ENCODE measurements around the gene WDR19. TPM values are rescaled to one million over a fixed set of nuclear protein-coding genes. Genes with fewer than 3 reads are reported as not detected.

WDR19 gene
- total RNA-seq, 2 experiments from 2014 or later = 14.5 to 16.7 TPM

DNA sequence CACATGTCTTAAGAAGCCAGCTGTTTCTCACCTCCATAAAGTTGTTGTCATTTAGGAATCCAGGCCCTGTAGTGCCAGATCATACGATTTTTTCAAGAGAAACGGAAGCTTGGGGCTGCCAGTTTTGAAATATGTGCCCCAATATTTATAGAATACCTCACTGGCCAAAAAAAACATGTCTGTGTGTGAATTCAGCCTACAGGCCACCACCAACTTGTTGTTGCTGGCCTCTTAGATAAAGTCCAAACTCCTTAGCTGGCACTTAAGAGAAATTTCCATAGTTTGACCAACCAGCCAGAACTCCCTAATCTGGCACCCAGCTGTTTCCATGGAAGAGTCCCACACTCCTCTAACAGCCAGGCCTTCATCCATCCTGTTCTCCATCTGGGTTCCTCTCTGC is 74.1 kb downstream of the WDR19 start:
- no peak overlapping the region for H3K27ac Mint-ChIP-seq
- H3K27me3 ChIP-seq (ENCODE audit: control insufficient read depth in 1 of 2, insufficient read depth in 2 of 2, low read length in 2 of 2) = no peaks in the 10 kb centered on the region
- TF ChIP-seq CTCF (IDR thresholded peaks at IDR 0.05) = no peak
- H3K4me3 Mint-ChIP-seq = no peak overlapping the region
- H3K9me3 ChIP-seq (ENCODE audit: control insufficient read depth in 1 of 2, insufficient read depth in 1 of 2, low read length in 2 of 2) = no peaks in the 10 kb centered on the region
- H3K36me3 ChIP-seq (ENCODE audit: insufficient read depth, low read length) = no peaks in the 10 kb centered on the region
- ATAC-seq (ENCODE audit: poor library complexity) = no peak
- no peak for DNase-seq
- H3K4me3 ChIP-seq (ENCODE audit: low read length) = no peak overlapping the region
- ChIA-PET CTCF (no interaction called here), POLR2A (no interaction called here)
- H3K27ac ChIP-seq (ENCODE audit: low read depth in 1 of 2, low read length in 2 of 2) = no peak overlapping the region
- H3K36me3 Mint-ChIP-seq (ENCODE audit: low read depth) = peaks cover 20% of the 10 kb centered on the region
- H3K9me3 Mint-ChIP-seq = no peaks in the 10 kb centered on the region
- no peaks in the 10 kb centered on the region for H3K27me3 Mint-ChIP-seq
- no peaks in the 10 kb centered on the region for H3K4me1 Mint-ChIP-seq (ENCODE audit: low read depth)
- intact Hi-C loops (cut with DNase I, micrococcal nuclease) = no loop called here
- no peaks in the 10 kb centered on the region for H3K4me1 ChIP-seq (ENCODE audit: insufficient read depth, low read length)

DNA sequence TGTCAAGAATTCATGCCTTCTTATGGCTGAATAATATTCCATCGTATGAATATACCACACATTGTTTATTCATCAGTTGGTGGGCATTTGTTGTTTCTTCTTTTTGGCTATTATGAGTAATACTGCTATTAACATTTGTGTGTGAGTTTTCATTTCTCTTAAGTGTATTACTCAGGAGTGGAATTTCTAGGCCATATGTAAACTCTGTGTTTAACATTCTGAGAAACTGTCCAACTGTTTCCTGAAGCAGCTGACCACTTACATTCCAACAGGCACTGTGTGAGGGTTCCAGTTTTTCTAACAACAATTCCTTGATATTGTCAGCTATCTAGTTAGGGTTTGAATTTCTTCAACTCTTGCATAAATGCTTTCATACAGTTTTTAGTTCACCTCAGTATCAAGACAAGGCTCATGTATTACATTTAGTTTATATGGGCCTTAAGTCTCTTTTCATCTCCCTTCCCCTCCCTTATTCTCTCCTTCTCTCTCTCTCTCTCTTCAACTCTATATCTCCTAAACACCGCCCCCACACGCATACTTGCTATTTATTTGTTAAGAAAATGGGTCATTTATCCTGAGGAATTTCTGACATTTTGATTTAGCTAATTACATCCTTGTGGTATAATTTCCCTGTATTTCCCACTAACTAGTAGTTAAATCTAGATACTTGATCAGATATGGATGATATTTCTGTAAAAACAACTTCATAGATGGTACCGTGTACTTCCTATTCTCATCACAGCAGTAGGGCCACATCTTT is 77.4 kb downstream of the WDR19 start:
- Mint-ChIP-seq H3K4me3 (no peak overlapping the region), H3K9me3 (no peaks in the 10 kb centered on the region), H3K27me3 (no peaks in the 10 kb centered on the region), H3K27ac (no peak overlapping the region), H3K4me1 (ENCODE audit: low read depth) (no peaks in the 10 kb centered on the region), H3K36me3 (ENCODE audit: low read depth) (peaks cover 33% of the 10 kb centered on the region)
- Histone ChIP-seq H3K4me1 (ENCODE audit: insufficient read depth, low read length) (no peaks in the 10 kb centered on the region), H3K27me3 (ENCODE audit: control insufficient read depth in 1 of 2, insufficient read depth in 2 of 2, low read length in 2 of 2) (no peaks in the 10 kb centered on the region), H3K4me3 (ENCODE audit: low read length) (no peak overlapping the region), H3K9me3 (ENCODE audit: control insufficient read depth in 1 of 2, insufficient read depth in 1 of 2, low read length in 2 of 2) (no peaks in the 10 kb centered on the region), H3K27ac (ENCODE audit: low read depth in 1 of 2, low read length in 2 of 2) (no peak overlapping the region), H3K36me3 (ENCODE audit: insufficient read depth, low read length) (no peaks in the 10 kb centered on the region)
- CTCF ChIA-PET = interaction anchor here (0.7 kb wide), 1 partner anchor 161 kb away, joined by 4 read pairs; no protein-coding TSS in a partner anchor
- DNase-seq (no peak), ATAC-seq (ENCODE audit: poor library complexity) (no peak)
- intact Hi-C loops (cut with DNase I, micrococcal nuclease) = no loop called here
- TF ChIP-seq CTCF (IDR thresholded peaks at IDR 0.05) = no peak
- POLR2A ChIA-PET = no interaction called here

- Mint-ChIP-seq H3K4me1 (ENCODE audit: low read depth) (no peaks in the 10 kb centered on the region), H3K9me3 (no peaks in the 10 kb centered on the region), H3K27me3 (no peaks in the 10 kb centered on the region), H3K4me3 (no peak overlapping the region), H3K36me3 (ENCODE audit: low read depth) (peaks cover 56% of the 10 kb centered on the region), H3K27ac (no peak overlapping the region)
- Histone ChIP-seq H3K9me3 (ENCODE audit: control insufficient read depth in 1 of 2, insufficient read depth in 1 of 2, low read length in 2 of 2) (no peaks in the 10 kb centered on the region), H3K4me1 (ENCODE audit: insufficient read depth, low read length) (no peaks in the 10 kb centered on the region), H3K36me3 (ENCODE audit: insufficient read depth, low read length) (no peaks in the 10 kb centered on the region), H3K27ac (ENCODE audit: low read depth in 1 of 2, low read length in 2 of 2) (no peak overlapping the region), H3K4me3 (ENCODE audit: low read length) (no peak overlapping the region), H3K27me3 (ENCODE audit: control insufficient read depth in 1 of 2, insufficient read depth in 2 of 2, low read length in 2 of 2) (no peaks in the 10 kb centered on the region)
- no peak for DNase-seq
- ChIA-PET POLR2A (no interaction called here), CTCF (no interaction called here)
- intact Hi-C loops (cut with DNase I, micrococcal nuclease) = no loop called here
- TF ChIP-seq CTCF (IDR thresholded peaks at IDR 0.05) = no peak
- no peak for ATAC-seq (ENCODE audit: poor library complexity)
These were observed 81.6 kb downstream of the WDR19 start for GRCh38 chr4:39263895-39264294.

All from CD4-positive, alpha-beta T cell (primary cell).